ENCODE results near the gene INTS3.

The INTS3 gene

GRCh38 chr1:153799016-153799415 is 71.2 kb downstream of the INTS3 start:
- DNase-seq (ENCODE audit: low read depth): no peak

- no peak for DNase-seq (ENCODE audit: low read depth)
Observed at GRCh38 chr1:153799566-153800465, 72.0 kb downstream of the INTS3 start.

GRCh38 chr1:153800516-153800915 is 72.7 kb downstream of the INTS3 start:
- no peak for DNase-seq (ENCODE audit: low read depth)

- no peak for DNase-seq (ENCODE audit: low read depth)
Observed at GRCh38 chr1:153801028-153801625, 73.3 kb downstream of the INTS3 start.

- no peak for DNase-seq (ENCODE audit: low read depth)
Observed at GRCh38 chr1:153801786-153802697, 74.2 kb downstream of the INTS3 start.

GRCh38 chr1:153803470-153804056 is 75.7 kb downstream of the INTS3 start:
- no peak for DNase-seq (ENCODE audit: low read depth)

GRCh38 chr1:153804112-153804511 is 76.3 kb downstream of the INTS3 start:
- DNase-seq (ENCODE audit: low read depth): no peak

- peak; percentile 45 for DNase-seq (ENCODE audit: low read depth)
Observed at GRCh38 chr1:153805042-153805745, 77.3 kb downstream of the INTS3 start.

GRCh38 chr1:153805886-153806719 is 78.3 kb downstream of the INTS3 start:
- no peak for DNase-seq (ENCODE audit: low read depth)

- DNase-seq (ENCODE audit: low read depth): no peak
Observed at GRCh38 chr1:153816283-153816889, 88.5 kb downstream of the INTS3 start.

- DNase-seq (ENCODE audit: low read depth): no peak
Observed at GRCh38 chr1:153818876-153819275, 91.0 kb downstream of the INTS3 start.
